Measurements from ENCODE around the gene GHSR.

GHSR gene, protein sequence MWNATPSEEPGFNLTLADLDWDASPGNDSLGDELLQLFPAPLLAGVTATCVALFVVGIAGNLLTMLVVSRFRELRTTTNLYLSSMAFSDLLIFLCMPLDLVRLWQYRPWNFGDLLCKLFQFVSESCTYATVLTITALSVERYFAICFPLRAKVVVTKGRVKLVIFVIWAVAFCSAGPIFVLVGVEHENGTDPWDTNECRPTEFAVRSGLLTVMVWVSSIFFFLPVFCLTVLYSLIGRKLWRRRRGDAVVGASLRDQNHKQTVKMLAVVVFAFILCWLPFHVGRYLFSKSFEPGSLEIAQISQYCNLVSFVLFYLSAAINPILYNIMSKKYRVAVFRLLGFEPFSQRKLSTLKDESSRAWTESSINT
- total RNA-seq: 0 reads per million in 3 experiments

DNA sequence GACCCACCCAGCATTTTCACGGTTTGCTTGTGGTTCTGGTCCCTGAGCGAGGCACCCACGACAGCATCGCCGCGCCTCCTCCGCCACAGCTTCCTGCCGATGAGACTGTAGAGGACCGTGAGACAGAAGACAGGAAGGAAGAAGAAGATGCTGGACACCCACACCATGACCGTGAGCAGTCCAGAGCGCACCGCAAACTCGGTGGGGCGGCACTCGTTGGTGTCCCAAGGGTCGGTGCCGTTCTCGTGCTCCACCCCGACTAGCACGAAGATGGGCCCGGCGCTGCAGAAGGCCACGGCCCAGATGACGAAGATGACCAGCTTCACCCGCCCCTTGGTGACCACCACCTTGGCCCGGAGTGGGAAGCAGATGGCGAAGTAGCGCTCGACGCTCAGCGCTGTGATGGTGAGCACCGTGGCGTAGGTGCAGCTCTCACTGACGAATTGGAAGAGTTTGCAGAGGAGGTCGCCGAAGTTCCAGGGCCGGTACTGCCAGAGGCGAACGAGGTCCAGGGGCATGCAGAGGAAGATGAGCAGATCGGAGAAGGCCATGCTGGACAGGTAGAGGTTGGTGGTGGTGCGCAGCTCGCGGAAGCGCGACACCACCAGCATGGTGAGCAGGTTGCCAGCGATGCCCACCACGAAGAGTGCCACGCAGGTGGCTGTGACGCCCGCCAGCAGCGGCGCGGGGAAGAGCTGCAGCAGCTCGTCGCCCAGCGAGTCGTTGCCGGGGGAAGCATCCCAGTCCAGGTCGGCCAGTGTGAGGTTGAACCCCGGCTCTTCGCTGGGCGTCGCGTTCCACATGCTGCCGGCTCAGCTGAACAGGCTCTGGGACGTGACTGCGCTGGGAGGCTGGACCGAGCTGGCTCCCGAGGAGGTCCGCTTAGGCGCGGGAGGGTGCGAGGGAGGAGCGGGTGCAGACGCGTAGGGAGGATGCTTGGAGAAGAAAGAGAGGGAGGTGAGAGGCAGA is at the start of gene GHSR:
Gene GHSR (minus strand): TSS at position 846 of the 969 bp plus-strand sequence. CDS start 43 bp downstream, at position 803.
- no peak for DNase-seq

- DNase-seq: peak; percentile 59
Observed at GRCh38 chr3:172490198-172490669, 42.0 kb upstream of the GHSR start.

DNA sequence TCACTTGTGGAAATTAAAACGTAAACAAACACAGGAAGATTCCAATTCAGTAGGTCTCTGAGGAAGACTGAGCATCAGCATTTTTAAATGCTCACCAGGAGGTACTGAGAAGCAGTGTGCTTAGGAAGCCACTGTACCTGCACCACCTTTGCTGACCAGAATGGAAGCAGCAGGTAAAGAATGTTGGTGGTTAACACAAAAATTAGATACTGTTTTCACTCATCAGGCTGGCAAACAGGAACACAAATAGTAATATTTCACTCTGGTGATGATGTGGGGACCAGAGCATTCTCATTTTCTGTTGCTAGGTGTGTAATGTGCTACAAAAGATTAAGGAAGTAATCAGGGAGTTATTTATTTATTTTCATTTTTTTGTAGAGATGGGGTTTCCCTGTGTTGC is 29.9 kb upstream of the GHSR start:
- DNase-seq: no peak

DNA sequence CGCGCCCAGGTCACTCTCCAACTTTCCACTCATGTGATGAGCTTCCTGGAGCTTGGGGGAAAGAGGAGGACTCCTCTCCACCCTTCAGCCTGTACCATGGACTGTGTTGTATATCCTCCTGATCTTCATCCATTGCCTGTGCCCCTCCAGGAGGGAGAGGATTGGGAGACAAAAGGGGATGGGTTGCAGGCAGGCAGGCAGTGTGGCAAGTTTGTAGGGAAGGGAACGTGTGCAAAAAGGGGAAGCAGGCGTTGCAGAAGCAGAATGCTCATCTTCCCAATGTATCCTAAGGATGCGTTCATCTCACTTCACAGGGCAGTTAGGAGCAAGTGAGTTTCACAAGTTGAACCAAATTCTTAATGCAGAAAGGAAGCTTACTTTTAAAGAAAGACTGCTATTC is 28.1 kb upstream of the GHSR start:
- no peak for DNase-seq

DNA sequence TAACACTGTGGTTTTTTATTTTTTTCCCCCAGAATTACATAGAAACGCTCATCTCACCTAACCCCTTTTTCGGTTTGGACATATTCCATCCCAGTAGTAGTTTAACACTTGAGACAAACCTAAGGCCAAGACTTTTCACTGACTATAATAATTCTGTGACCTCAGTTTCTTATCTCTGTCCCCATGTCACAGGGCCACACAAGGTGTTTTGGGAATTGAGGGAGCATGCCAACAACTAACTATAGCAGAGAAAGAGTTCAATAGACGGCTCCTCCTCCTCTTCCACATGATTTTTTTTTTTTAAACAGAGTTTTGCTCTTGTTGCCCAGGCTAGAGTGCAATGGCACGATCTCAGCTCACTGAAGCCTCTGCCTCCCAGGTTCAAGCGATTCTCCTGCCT is 27.4 kb upstream of the GHSR start:
- DNase-seq: no peak

GRCh38 chr3:172471903-172472302 is 23.6 kb upstream of the GHSR start:
- DNase-seq: no peak

- no peak for DNase-seq
Observed at GRCh38 chr3:172470588-172470987, 22.3 kb upstream of the GHSR start.

GRCh38 chr3:172467170-172467824 is 19.0 kb upstream of the GHSR start:
- DNase-seq: no peak

GRCh38 chr3:172466553-172467130 is 18.4 kb upstream of the GHSR start:
- no peak for DNase-seq

DNA sequence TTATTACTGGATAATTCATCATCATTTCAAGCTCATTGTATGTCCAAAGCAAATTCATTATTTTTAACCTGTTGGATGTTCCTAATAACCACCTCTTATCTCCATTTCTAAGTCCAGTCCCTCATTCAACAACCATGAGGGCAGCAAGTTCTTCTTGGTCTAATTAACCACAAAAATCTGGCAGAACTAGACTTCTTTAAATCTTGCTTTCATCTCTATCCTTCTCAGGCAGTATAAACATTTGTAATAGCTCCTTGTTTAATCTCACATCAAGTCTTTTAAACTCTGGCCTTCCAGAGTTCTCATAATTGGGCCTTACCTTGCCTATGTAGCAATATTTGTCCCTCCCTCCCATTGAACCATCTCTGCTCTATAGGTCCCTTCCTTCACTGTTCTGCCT is 17.0 kb upstream of the GHSR start:
- no peak for DNase-seq

DNA sequence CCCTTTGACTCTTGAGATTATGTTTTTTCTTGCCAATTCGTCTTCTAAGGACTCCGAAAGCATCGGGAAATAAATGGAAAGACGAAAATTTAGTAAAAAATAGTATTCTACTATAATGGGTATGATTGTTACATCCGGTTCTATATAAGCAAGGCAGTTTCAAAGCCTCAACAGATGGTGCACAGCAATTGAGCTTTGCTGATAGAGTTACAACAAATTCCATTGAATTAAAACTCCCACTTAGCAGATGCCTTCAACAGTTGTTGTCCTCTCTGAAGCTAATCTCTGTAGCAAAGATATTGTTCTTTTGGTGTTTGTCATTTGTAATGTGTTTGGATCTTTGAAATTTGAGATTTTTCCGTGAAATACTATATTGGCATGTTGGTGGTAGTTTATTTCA is 16.1 kb upstream of the GHSR start:
- no peak for DNase-seq

GRCh38 chr3:172461530-172462138 is 13.4 kb upstream of the GHSR start:
- peak; percentile 18 for DNase-seq

DNA sequence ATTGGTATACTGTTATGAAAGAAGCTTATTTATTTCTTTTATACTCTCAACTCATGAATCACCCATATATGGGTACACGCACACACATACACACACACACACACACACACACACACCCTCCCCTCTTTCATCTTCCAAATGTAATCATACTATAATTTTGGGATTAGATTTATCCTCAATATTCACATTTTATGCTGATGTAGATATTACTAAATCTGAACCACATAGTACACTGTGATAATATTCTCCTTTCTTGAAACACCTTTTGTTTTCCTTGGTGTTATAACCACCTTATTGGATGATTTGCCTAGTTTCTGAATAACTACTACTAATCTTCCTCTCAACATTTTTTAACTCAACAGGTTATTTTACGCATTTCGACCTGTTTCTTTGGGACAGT is 8.1 kb upstream of the GHSR start:
- DNase-seq: no peak

GRCh38 chr3:172454180-172454579 is 5.9 kb upstream of the GHSR start:
- DNase-seq: no peak

- DNase-seq: no peak
Observed at GRCh38 chr3:172449466-172450149, 1.4 kb upstream of the GHSR start.

DNA sequence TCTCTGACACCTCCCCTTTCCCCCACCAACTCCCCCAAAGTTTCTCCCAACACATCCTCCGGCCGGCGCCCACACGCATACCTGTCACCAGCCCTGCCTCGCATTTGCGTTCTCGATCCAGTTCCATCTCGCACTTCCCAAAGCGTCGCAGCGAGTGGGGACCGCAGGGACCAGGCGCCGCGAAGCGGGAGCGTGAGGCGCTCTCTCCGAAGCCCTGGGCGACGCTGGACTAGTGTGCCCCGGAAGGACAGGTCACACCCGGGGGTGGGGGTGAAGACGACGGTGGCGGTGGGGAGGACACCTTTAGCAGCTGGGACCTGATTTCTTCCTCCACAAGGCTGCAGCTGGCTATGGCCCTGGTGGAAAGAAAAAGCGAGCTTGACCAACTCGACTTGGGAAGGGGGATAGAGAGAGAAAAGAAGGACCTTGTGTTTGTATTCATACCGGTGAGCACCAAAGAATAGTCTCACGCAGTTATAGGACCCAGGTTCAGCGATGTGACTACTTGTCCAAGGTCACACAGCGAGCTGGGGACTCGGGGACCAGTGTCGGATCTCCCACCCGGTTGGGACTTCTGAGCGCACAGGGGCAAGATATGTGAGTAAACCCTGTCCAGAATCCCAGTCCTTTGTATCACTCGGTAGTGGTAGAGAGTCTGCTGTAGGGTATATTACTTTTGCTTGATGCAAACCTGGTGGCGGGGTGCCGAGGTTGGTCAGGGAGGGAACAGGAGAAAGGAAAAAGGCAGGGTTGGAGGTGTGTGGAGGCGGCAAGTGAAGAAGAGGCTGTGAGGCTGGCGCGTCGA is 607 bp upstream of the GHSR start:
- no peak for DNase-seq

- no peak for DNase-seq
Observed at GRCh38 chr3:172446198-172446597, 2.1 kb downstream of the GHSR start.

- DNase-seq: no peak
Observed at GRCh38 chr3:172444821-172445220, 3.4 kb downstream of the GHSR start.

- DNase-seq: no peak
Observed at GRCh38 chr3:172442606-172443005, 5.7 kb downstream of the GHSR start.

DNA sequence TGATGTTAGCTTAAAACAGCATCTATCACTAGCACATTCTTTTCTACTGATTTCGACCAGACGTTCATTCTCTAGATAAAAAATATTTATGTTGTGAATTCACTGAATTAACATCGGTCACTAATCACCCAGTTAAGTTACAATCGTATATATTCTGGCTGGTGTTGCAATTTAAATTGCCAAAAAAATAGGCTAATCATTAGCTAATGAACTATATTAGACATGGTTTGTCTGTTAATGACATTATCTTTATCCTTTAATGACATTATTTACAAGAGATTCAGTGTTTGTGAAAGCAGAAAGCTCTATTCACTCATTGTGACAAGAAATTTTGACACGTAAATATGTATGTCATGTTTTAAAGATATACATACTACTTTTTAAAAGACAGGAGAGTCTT is 6.7 kb downstream of the GHSR start:
- no peak for DNase-seq

DNA sequence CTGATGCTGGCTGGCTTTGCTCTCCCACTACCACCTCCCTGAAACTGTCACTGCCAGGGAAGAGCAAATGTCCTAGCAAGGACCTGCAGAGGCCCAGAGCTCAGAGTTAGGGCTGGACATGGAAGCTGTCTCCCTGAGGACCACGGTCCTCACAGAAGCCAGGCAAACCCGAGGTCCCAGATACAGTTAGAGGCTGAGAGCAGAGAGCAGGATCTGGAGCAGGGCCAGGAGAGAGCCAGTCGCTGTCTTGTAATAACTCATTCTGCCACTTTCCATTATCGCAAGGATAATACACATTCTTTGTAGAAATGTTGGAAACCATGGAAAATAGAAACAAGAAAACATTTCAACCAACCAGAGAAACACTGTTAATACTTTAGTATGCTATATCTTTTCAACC is 10.1 kb downstream of the GHSR start:
- no peak for DNase-seq

Data from central memory CD4-positive, alpha-beta T cell (primary cell).